HEK293 (cell line): Measurements from ENCODE around the gene TUBB8.

Experiments
- CTCF ChIP-seq: fragments of 450-650 bp; formaldehyde crosslinking; IDR thresholded peaks from 2 replicates; pipeline ENCODE4 v1.5.1; 2016; ENCODE audit warnings: missing biosample characterization, missing genetic modification characterization
- ELK4 ChIP-seq: IDR thresholded peaks from 2 replicates; pipeline ENCODE4 v1.6.1; 2011; ENCODE audit warnings: mild to moderate bottlenecking, low read depth, low read length, borderline replicate concordance
- REST ChIP-seq: fragments of 450-650 bp; formaldehyde crosslinking; IDR thresholded peaks from 2 replicates; pipeline ENCODE4 v1.5.1; 2016; ENCODE audit warnings: missing biosample characterization, missing genetic modification characterization
- SALL2 ChIP-seq: fragments of 450-650 bp; formaldehyde crosslinking; IDR thresholded peaks from 2 replicates; pipeline ENCODE4 v1.5.0; 2017; ENCODE audit warnings: missing biosample characterization, mild to moderate bottlenecking, missing genetic modification characterization, borderline replicate concordance
- ZBTB7A ChIP-seq: fragments of 450-650 bp; formaldehyde crosslinking; IDR thresholded peaks from 2 replicates; pipeline ENCODE4 v1.5.1; 2016; ENCODE audit warnings: low read depth, missing biosample characterization, missing genetic modification characterization
- ZNF121 ChIP-seq: fragments of 450-650 bp; formaldehyde crosslinking; IDR thresholded peaks from 2 replicates; pipeline ENCODE4 v1.5.1; 2016; ENCODE audit warnings: missing biosample characterization, missing genetic modification characterization
- ZNF138 ChIP-seq: fragments of 450-650 bp; formaldehyde crosslinking; IDR thresholded peaks from 2 replicates; pipeline ENCODE4 v1.5.1; 2016; ENCODE audit warnings: missing biosample characterization, missing genetic modification characterization, borderline replicate concordance
- ZNF274 ChIP-seq, 2 experiments: fragments of 200-500 bp in 1 of 2; fragments of 450-650 bp in 1 of 2; sonication (Bioruptor generic) in 1 of 2; formaldehyde crosslinking in 1 of 2; IDR thresholded peaks; 2 replicates each; pipeline versions ENCODE4 v1.5.1 to v1.6.1; 2014 to 2016; ENCODE audit warnings: borderline replicate concordance in 1 of 2, inconsistent platforms in 1 of 2, low read length in 1 of 2, missing biosample characterization in 1 of 2, missing genetic modification characterization in 1 of 2
- ZNF292 ChIP-seq: fragments of 450-650 bp; formaldehyde crosslinking; IDR thresholded peaks from 2 replicates; pipeline ENCODE4 v1.5.1; 2016; ENCODE audit warnings: low read depth, missing biosample characterization, missing genetic modification characterization, borderline replicate concordance
- ZNF302 ChIP-seq: fragments of 450-650 bp; formaldehyde crosslinking; IDR thresholded peaks from 2 replicates; pipeline ENCODE4 v1.5.1; 2016; ENCODE audit warnings: missing biosample characterization, missing genetic modification characterization, low read depth
- ZNF423 ChIP-seq: fragments of 450-650 bp; formaldehyde crosslinking; IDR thresholded peaks from 2 replicates; pipeline ENCODE4 v1.5.1; 2016; ENCODE audit warnings: missing biosample characterization, missing genetic modification characterization
- ZNF501 ChIP-seq: fragments of 450-650 bp; formaldehyde crosslinking; IDR thresholded peaks from 2 replicates; pipeline ENCODE4 v1.5.1; 2016; ENCODE audit warnings: missing biosample characterization, missing genetic modification characterization
- ZNF707 ChIP-seq: fragments of 450-650 bp; formaldehyde crosslinking; IDR thresholded peaks from 2 replicates; pipeline ENCODE4 v1.5.1; 2016; ENCODE audit warnings: missing biosample characterization, missing genetic modification characterization
- ZSCAN18 ChIP-seq: fragments of 450-650 bp; formaldehyde crosslinking; IDR thresholded peaks from 2 replicates; pipeline ENCODE4 v1.5.1; 2016; ENCODE audit warnings: missing biosample characterization, missing genetic modification characterization

GRCh38 chr10:90161-90560, 41.1 kb upstream of the TUBB8 start:
- TF ChIP-seq ZBTB7A (no peak), ZNF423 (tag by site-specific recombination) (no peak), CTCF (no peak), ZNF707 (no peak), ZNF501 (tag by site-specific recombination) (no peak), ZNF138 (tag by site-specific recombination) (no peak), REST (tag by site-specific recombination) (no peak), ZSCAN18 (tag by site-specific recombination) (no peak), ELK4 (no peak), ZNF302 (no peak), SALL2 (no peak), ZNF292 (tag by site-specific recombination) (no peak), ZNF121 (tag by site-specific recombination) (no peak), ZNF274 (IDR thresholded peaks at IDR 0.05; ENCODE audit: low read length) (no peak), ZNF274 (tag by site-specific recombination; IDR thresholded peaks at IDR 0.05; ENCODE audit: borderline replicate concordance) (no peak)
